ENCODE measurements around the gene CREB3L2.

CREB3L2 gene

GRCh38 chr7:137951700-137952425 lies 50.0 kb downstream of the CREB3L2 start:
- no peak for DNase-seq (ENCODE audit: low spot score)

GRCh38 chr7:137950967-137951366 lies 50.9 kb downstream of the CREB3L2 start:
- DNase-seq (ENCODE audit: low spot score): no peak

- DNase-seq (ENCODE audit: low spot score): no peak
Measured at GRCh38 chr7:137950263-137950621, 51.6 kb downstream of the CREB3L2 start.

- DNase-seq (ENCODE audit: low spot score): no peak
Measured at GRCh38 chr7:137949416-137950262, 52.2 kb downstream of the CREB3L2 start.

- DNase-seq (ENCODE audit: low spot score): no peak
Measured at GRCh38 chr7:137948845-137949330, 53.0 kb downstream of the CREB3L2 start.

- DNase-seq (ENCODE audit: low spot score): no peak
Measured at GRCh38 chr7:137948083-137948844, 53.6 kb downstream of the CREB3L2 start.

GRCh38 chr7:137947046-137947445 lies 54.8 kb downstream of the CREB3L2 start:
- no peak for DNase-seq (ENCODE audit: low spot score)

- no peak for DNase-seq (ENCODE audit: low spot score)
Measured at GRCh38 chr7:137946011-137946410, 55.9 kb downstream of the CREB3L2 start.

GRCh38 chr7:137944168-137944567 lies 57.7 kb downstream of the CREB3L2 start:
- DNase-seq (ENCODE audit: low spot score): no peak

- no peak for DNase-seq (ENCODE audit: low spot score)
Measured at GRCh38 chr7:137943132-137943551, 58.7 kb downstream of the CREB3L2 start.

GRCh38 chr7:137942484-137943115 lies 59.3 kb downstream of the CREB3L2 start:
- no peak for DNase-seq (ENCODE audit: low spot score)

GRCh38 chr7:137940656-137941518 lies 61.0 kb downstream of the CREB3L2 start:
- DNase-seq (ENCODE audit: low spot score): no peak

GRCh38 chr7:137940218-137940617 lies 61.7 kb downstream of the CREB3L2 start:
- DNase-seq (ENCODE audit: low spot score): no peak

GRCh38 chr7:137937202-137937560 lies 64.7 kb downstream of the CREB3L2 start:
- DNase-seq (ENCODE audit: low spot score): no peak

- DNase-seq (ENCODE audit: low spot score): no peak
Measured at GRCh38 chr7:137936509-137937201, 65.2 kb downstream of the CREB3L2 start.

GRCh38 chr7:137935884-137936508 lies 65.9 kb downstream of the CREB3L2 start:
- DNase-seq (ENCODE audit: low spot score): peak; percentile 44

- no peak for DNase-seq (ENCODE audit: low spot score)
Measured at GRCh38 chr7:137934941-137935883, 66.7 kb downstream of the CREB3L2 start.

GRCh38 chr7:137934176-137934826 lies 67.6 kb downstream of the CREB3L2 start:
- no peak for DNase-seq (ENCODE audit: low spot score)

Measured in globus pallidus (tissue), 1 donor.